Renal cortical epithelial cell (primary cell): ENCODE results near the gene GPR89B. TPM values are rescaled to one million over a fixed set of nuclear protein-coding genes. Genes with fewer than 3 reads are reported as not detected.
"Not testable (repeated sequence)": the region's sequence is repeated elsewhere in the genome, so short reads cannot be mapped to it uniquely, and the experiment has no call there.

Source experiments
- DNase-seq: peaks from one replicate; pipeline ENCODE4 v3.0.0-alpha.2; 2011; ENCODE audit warnings: low read depth
- total RNA-seq: library from RNA; depleted of rRNA; stranded (reverse); fragments of >200 nt; gene quantifications from 2 replicates; pipeline ENCODE4 v1.2.3, GENCODE V29; 2014

GPR89B gene
- total RNA-seq, 1 donor from 2014 or later, result 18.1 TPM

DNA sequence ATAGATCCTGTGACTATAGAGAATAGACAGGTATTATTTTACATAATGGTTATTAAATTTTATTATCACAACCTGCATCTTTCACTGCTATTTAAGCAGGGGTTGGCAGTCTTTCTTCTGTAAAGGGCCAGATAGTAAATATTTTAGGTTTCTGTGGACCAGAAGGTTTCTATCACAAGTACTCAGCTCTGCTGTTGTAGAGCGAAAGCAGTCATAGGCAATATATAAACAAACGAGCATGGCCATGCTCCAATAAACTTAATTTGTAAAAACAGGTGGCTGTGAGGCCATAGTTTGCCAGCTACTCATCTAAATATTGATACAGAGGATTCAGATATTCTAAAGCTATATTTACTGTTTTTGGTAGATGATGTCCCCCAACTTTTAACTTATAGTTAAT is 12.2 kb downstream of the GPR89B start:
- not testable (repeated sequence) for DNase-seq

DNA sequence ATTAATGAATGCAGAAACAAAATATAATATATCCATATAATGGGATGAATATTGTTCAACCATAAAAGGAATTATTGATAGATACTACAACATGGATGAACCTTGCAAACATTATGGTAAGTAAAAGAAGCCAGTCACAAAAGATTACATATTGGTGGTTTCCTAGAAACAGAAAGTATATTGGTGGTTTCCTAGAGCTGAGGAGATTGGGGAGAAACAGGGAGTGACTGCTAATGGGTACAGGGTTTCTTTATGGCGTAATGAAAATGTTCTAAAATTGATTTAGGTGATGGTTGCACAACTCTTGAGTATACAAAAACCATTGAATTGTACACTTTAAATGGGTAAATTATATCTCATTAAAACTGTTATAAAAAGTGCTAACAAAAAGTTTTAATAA is 14.3 kb downstream of the GPR89B start:
- DNase-seq, result not testable (repeated sequence)

DNA sequence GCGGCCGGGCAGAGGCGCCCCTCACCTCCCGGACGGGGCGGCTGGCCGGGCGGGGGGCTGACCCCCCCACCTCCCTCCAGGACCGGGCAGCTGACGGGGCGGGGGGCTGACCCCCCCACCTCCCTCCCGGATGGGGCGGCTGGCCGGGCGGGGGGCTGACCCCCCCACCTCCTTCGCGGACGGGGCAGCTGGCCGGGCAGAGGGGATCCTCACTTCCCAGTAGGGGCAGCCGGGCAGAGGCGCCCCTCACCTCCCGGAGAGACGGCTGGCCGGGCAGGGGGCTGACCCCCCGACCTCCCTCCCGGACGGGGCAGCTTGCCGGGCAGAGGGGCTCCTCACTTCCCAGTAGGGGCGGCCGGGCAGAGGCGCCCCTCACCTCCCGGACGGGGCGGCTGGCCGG is 21.3 kb downstream of the GPR89B start:
- DNase-seq, result not testable (repeated sequence)

DNA sequence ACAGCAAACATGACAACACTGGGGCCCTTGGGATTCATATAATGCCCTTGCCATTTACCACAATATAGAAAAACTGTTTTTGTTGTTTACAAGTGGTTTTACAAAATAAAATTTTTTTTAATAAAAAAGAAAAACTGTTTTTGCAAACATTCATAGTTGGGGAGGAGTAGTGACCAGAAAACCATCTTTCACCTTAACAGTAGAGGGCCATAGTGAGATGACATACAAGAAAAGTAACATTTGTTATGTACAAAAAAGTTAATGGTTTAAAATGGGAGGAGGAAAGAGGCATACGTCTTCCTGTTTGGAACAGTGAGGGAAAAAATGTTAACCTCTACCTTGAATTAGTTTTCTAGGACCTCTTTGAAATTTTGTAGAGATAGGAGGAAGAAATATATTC is 30.7 kb downstream of the GPR89B start:
- not testable (repeated sequence) for DNase-seq

DNA sequence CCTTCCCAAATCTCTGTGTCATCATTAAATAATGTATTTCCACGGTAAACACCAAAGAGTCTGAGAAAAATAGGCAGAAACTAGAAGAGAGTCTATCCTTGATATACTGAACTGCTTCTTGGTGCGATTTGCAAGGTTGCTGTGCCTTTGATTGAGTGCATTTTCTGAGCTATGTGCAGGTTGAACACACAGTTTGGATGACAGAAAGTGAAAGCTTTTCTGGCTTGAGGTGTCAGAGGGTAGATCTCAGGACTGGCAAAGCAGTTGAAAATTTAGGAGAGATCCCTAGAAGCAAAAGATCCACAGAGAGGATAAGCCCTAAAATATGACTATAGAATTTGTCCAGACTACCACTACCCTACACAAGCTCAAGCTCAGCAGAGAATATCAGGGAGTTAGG is 31.5 kb downstream of the GPR89B start:
- DNase-seq, result not testable (repeated sequence)

DNA sequence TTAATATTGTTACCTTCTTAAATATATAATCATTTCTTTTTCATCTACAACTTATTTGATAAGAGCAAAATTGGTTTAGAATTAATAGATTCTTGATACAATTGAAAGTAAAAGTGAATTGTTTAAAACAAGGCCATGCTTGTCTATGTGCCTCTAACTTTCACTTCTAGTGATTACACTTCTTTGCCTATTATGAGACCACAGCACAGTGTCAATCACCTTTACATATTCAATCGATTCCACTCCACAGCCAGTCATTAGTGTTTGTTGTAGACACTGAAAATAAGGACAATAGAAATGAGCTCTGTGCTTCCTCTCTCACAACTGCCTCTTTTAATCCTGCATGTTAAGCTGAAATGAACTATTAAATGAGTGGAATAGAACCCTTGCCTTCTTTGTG is 36.4 kb downstream of the GPR89B start:
- not testable (repeated sequence) for DNase-seq

DNA sequence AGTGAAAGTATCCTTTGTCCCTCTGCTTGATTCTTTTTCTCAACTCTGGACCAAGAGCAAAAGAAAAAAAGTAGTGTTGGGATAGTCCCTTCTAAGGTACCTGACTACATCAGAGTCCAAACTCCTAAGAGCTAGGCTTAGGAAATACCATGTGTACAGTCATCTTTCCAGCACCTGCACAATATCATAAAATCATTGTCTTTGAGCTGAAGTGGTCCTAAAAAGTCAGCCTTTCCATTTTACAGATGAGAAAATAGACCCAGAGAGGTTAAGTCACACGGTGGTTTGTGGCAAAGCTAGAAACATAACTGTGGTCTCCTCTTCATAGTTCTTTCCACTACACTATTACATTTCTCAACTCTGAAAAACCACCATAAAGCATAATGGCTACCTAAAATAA is 38.4 kb downstream of the GPR89B start:
- not testable (repeated sequence) for DNase-seq

DNA sequence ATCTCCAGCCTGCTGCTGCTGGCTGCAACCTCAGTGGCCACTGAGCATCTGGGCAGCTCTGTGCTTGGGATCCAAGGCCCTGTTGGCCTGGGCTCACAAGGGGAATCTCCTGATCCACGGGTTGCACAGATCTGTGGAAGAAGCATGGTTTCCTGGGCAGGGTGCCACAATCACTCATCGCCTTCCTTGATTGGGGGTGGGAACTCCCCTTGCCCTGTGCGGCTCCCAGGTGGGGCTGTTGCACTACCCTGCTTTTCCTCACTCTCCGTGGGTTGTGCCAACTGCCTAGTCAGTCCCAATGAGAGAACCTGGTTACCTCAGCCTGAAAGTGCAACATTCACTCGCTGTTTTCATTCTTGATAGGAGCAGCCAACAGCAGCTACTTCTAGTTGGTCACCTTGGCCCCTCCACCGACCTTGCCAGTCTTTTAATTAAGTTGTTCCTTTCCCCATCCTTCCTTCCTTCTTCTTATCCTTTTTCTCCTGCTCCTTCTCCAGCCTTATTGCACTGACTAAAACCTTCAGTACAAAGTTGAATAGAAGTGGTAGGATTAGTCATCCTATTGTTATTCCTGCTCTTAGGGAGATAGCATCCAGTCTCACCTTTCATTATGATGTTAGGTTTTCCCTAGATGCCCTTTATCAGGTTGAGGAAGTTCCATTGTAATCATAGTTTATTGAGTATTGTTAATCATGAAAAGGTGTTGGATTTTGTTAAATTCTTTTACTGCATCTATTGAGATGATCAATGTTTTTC is 50.9 kb downstream of the GPR89B start:
- peak; percentile 18 for DNase-seq

DNA sequence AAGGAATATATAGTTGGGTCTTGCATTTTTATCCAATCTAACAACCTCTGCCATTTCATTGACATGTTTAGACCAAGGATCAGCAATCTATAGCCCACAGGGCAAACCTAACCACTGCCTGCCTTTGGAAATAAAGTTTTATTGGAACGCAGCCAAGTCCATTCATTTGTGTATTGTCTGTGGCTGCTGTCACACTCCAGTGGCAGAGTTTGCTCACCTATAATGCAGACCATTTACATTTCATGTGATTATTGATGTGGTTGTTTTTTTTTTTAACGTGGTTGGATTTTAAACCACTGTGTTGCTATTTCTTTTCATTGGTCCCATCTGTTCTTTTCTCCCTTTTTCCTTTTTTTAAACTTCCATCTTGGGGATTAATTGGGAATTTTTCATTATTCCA is 57.2 kb downstream of the GPR89B start:
- peak; percentile 15 for DNase-seq

DNA sequence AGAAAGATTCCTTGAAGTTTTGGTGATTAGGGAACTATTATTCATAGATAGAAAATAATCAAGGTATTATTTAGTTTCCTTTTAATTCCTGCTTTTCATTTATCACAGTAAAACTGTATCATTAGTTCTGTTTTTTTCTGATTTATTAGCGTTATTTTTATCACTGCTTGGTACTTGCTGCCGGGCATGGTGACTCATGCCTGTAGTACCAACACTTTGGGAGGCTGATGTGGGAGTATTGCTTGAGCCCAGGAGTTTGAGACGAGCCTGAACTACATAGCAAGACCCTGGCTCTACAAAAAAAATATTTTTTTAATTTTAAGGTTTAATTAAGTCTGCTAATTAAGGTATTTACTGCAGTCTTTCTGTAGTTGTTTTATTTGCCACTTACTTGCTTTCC is 59.7 kb downstream of the GPR89B start:
- not testable (repeated sequence) for DNase-seq

DNA sequence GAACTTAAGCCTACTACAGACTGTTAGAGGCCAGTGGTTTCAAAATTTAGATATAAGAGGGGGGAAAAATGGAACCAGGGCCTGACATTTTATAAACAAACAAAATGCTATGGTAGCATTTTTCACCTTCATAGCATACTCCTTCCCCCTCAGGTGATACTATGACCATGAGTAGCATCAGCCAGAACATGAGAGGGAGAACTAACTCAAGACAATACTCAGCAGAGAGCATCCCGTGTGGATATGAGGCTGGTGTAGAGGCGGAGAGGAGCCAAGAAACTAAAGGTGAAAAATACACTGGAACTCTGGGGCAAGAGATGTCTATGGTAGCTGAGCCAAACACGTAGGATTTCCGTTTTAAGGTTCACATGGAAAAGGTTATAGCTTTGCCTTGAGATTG is 64.7 kb downstream of the GPR89B start:
- not testable (repeated sequence) for DNase-seq

DNA sequence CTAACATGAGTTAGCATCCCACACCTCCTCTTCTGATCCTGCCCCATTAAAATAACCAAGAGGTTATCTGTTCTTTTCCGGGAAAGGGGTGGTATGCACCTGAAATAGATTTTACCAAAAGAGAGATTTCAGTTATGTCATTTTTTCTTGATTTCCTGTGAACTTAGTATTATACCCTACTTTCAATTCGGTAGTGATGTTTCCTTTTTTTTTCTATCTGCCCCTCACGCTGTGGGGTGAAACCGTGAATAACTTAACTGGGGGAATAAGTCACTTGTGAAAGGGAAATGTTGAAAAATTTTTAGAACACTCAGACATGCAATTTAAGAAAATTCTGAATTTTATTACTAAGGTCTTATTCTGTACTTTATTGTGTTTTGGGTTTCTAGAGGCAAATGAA is 65.2 kb downstream of the GPR89B start:
- DNase-seq, result not testable (repeated sequence)

DNA sequence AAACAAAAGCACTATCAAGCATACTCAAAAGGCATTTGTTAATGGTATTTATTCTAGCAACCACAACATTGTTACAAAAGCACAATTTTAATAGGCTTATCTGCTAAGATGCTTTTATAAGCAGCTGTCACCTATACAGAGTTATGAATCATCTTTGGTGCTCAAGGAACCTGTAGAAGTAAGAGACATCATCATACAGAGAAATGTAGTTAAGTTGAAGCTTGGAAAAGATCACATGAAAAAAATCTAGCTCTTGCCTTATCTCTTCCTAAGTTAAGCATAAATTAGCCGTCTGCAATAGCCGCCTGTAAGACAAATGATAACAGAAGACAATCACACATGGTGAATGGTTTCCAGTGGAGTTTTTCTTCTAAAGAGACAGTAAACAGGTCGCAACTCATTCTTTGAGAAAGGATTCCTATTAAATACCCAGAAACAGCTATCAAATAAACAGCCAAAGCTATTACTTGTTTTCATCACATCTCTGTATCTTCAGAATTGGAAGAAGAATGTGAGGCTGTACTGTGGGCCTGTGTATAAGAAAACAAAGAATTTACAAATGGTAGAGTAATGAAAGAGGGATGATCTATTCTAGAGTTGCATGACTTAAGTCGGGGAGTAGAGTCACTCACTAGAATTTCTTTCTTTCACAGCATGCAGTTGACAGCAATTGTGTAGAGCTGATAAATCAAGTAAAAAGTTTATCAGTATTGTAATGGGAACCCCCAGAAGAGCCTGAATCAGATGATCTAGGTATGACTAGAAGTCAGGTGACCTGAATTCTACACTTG is 65.8 kb downstream of the GPR89B start:
- DNase-seq, result not testable (repeated sequence)

DNA sequence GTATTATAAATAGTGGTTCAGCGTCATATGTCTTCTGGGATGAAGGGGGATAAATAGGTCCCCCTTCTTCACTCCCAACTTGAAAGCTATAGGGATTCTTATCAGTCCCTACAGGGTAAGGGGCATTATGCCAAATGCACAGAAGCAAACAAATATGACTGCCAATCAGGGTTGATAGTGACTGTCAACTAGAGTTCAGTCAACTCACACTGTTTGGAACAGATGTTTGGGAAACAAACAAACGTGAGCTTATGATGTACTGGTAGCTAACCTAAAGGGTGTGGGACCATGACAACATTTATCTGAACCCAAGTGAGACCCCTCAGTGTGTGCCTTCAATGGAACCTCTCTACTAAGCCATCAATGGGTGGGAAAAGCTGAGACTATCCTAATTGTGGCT is 67.9 kb downstream of the GPR89B start:
- not testable (repeated sequence) for DNase-seq

DNA sequence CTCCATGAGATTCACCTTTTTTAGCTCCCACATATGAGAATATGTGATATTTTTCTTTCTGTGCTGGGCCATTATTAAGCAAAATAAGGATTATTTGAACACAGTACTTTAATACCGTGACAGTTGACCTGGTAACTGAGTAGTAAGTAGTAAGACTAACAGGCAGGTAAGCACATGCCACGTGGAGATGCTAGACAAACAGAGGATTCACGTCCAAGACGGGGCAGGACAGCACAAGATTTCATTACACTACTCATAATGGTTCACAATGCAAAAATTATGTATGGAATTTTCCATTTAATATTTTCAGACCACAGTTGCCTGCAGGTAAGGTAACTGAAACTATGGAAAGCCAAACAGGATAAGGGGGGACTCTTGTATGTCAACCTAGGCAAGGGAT is 79.5 kb downstream of the GPR89B start:
- not testable (repeated sequence) for DNase-seq

DNA sequence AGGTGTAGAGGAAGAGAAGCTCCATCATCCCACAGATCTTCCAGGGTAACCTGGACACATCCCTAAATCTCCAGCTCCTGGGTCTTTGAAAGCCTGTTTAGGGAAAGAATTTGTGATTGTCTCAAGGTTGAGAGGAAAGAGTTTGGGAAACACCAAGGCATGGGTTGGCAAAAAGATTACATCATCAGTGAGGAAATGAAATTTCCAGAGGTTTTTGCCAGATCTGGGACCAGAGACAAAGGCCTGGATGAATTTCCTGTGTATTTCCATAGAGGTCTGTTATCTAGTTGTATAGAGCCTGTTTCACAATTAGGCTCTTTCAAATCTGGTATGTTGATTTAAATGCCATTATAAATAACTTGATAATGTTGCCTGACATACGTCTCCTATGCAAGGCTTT is 82.3 kb downstream of the GPR89B start:
- DNase-seq, result no peak

DNA sequence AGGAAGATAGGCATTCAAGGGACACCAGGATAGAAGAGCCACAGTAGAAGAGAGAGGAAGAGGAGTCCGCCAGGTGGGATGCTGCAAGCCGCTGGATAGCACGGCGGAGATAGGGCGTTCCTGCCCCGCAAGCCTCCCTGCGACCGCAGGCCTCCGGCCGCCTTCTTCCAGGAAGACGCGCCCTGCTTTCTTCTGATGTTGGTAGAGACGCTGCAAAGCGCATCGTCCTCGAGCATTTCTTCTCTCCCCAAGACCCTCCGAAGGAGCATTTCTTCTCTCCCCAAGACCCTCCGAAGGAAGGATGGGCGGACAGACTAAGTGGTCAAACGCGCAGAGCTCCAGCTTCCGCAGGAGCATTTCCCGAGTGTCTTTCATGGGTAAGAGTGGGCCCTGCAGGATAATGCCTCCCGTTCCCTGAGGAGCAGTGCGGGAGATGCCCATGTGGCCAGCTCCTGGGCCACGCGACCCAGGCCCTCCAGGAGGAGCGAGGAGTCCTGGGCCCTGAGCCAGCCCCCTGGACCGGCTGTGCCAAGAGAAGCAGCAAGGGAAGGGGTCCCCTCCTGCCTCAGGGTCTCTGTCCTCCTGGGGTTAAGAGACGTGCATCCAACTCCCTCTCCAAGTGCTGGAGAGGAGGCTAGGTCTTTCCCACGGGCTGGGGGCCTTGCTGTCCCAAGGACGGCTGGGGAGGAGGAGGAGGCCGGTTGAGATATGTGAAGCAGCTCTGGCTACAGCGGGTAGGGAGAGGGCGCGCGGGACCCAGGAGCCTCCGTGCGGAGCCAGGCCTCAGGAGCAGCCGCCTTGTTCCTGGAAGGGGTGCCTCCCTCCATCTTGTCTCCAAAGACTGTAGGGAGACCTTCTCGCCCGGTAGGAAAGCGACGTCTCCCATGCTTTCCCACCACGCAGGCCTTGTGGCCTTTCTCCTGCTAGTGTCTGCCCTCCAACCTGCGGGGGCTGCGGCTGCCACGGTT is 85.2 kb downstream of the GPR89B start:
- not testable (repeated sequence) for DNase-seq

DNA sequence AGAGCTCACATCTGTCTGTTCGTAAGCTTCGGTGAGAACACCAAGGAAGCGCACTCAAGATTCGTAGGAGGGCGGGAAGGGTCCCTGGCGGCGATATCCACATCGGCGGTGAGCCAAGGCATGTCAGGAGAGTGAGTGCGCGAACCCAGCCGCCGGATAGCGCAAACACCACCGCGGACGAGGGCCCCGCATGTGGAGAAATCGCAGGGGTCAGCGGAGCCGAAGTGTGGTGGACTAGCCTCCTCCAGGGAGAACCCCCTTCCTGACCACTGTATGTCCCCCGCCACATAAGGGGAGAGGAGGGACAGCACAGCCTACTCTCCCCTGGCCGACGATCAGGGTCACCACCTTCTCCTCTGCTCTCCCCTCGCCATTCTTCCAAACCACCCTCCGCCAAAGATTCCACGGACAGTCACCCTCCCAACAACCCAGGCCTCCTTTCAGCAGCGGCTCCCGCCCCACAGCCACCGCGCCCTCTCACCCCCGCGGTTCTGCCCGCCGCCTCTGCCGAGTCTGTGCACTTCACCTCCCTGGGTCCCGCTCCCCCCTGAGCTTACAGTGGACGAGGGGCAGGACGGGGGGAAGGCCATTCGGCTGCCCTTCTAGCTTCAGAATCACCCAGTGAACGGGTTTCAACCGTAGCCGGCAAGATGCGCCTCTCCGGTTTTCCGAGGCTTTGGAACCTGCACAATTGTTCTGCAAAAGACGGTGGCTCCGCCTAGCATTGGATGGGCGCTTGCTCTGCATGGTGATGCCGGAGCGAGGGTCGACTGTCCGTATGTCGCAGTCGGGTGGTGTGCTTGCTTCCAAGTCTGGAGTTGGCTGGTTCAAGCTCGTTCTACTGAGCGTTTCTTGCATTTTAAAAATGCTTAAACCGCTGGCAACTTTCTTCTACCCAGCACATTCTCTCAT is 86.3 kb downstream of the GPR89B start:
- DNase-seq, result not testable (repeated sequence)

DNA sequence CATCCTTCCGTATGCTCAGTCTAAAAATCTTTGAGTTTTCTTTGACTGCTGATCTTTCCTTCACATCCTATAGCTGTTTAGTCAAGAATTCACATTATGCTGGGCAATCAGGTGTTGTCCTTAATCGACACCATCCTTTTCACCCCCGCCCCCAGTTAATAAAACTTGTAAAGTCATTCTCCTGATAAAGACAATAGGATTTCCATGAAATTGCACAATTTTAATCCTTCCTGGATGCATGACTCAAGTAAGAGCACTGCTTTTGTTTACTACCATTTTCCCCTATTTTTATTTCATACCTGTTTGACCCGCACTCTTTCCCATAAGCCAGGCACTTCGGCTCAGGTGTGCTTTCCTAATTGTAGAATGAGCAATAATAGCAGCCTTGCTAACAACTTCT is 96.7 kb downstream of the GPR89B start:
- DNase-seq, result not testable (repeated sequence)

DNA sequence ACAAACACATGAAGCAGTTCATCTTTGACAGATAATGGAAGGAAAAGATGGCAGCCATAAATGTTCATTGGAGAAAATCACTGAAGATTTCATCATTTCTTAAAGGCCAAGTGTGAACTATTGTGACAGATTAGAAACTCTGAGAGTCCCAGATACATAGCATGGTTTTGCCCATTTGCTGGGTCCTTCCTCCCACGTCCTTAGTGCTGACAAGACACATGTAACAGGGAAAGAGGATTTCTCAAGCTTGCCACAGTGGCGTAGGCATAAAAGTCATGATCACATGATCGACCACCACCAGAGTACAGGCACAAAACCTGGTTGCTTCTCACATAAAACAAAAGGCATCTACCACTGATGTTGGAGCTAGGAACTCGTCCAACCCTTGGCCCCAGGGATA is 98.8 kb downstream of the GPR89B start:
- not testable (repeated sequence) for DNase-seq

DNA sequence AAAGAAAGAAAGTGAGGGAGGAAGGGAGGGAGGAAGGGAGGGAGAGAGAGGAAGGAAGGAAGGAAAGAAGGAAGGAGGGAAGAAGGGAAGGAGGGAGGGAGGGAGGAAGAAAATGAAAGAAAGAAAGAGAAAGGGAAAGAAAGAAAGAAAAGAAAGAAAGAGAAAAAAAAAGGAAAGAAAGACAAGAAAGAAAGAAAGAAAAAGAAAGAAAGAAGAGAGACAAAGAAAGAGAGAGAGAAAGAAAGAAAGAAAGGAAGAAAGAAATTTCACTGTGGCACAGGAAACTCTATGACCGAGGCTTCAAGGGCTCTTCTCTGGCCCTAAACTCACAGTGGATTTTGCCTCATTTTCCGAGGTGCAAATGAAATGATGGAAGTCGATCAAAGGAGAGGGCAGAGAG is 104.0 kb downstream of the GPR89B start:
- DNase-seq, result not testable (repeated sequence)
